SKM-1 (cell line): ENCODE measurements around the gene POLN.

Experiments used
- DNase-seq: peaks from one replicate; lab custom pipeline; 2025; ENCODE audit not compliant: unreplicated experiment; lab: John Stamatoyannopoulos, UW

POLN gene

DNA sequence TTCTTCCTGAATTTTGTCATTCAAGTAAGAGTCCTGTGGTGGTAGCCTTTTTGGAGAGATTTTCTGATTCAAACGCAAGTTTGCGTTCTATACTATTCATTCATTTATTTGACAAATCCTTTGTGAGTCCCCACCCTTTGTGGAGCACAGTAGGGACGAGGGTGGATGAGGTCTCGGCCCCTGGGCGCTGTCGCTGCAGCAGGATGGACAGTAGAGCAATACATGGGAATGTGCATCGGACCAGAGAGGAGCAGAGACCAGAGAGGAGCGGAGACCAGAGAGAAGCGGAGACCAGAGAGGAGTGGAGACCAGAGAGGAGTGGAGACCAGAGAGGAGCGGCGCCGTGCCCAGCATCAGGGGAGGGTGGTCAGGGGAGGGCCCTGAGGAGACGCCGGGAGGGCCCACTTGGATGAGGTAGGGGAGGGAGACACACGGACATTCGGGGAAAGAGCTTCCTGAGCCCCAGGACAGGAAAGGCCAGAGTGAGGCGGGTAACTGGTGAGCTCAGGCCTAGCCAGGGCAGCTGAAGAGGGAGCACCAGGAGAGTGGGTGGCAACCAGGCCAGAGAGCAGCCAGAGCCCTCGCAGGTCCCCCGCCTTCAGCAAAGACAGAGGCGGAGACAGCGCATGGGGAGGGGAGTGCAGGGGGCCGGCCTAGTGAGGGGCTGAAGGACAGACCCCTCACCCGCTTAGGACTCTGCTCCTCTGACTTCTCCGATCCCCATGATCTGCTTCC is 115.4 kb downstream of the POLN start:
- no peak for DNase-seq

DNA sequence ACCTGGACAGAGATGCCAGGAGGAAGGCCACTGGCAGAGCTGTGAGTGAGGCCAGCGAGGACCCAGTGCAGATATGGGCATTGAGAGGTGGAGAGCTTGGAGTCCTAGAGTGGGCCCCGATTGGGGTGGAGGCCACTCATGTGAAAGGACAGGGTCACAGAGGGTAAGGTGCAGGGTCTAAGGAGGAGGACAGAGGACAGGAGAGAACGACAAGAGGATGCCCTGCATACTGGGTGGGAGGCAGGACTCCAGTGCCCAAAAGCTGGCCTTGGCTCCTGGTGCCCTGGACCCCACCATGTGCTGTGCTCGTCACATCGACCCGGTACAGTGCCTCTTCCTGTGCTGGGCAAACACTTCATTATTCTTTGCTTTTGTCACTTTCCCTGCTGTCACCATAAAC is 116.1 kb downstream of the POLN start:
- DNase-seq: no peak

DNA sequence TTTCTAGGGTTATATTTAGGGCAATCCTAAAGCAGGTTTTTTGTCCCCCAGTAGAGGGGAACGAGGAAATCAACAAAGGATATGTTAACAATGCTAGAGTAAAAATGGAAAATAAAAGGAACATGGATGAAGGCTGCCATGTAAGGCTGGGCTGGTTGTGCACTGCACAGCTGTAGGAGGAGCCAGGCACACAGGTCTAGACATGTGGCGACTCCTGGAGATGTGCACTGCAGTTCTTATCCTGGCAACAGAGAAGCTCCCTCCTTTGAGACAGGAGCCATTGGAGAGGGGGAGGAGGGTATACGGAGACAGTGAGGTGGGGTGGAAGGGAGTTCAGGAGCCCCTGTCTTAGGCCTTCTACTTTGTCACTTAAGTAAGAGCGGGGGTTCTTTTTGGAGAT is 116.9 kb downstream of the POLN start:
- DNase-seq: no peak

DNA sequence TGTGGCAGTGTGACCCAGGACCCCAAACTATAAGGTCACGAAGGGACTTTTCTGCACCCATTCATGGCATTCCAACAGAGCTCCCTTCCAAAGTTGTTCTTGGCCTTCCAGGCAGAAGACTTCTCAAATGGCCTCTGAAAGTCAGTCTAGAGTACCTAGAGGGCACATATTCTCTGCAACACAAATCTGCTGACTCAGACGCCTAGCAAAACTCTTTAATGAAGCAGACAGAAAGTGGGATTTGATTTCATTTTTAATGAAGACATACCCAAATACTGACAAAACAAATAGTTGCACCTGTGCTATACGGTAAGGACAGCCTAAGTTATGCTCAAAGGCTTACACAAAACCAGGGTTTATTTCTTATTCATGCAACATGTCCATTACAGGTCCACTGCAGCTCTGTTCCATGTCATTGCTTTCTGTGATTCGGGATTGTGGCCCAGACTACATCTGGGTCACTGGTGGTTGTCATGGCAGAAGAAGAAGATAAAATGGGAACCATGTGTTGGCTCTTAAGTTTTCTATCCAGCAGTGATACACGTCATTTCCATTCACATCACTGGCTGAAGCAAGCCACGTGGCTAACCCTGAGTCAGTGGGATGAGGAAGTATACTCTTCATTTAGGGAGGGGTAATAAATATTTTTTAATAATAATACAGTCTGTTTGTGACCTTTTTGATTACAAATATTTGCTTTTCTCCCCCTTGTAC is 125.1 kb downstream of the POLN start:
- no peak for DNase-seq

DNA sequence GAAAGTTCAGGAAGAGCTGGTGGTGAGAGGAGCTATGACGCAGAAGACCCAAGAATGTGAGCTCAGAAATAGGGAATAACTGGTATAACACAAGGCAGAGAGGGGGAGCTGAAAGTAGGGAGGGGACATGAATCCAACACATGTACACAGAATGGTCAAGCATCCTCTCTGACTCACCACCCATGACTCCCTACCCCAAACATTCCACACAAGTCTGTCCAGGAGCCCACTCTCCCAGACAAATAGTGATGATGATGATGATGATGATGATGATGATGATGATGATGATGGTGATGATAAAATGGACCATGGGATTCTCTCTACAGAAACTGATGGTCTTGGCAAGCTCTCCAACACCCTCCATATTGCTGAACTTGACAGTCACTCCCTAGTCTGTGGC is 136.4 kb downstream of the POLN start:
- DNase-seq: no peak

DNA sequence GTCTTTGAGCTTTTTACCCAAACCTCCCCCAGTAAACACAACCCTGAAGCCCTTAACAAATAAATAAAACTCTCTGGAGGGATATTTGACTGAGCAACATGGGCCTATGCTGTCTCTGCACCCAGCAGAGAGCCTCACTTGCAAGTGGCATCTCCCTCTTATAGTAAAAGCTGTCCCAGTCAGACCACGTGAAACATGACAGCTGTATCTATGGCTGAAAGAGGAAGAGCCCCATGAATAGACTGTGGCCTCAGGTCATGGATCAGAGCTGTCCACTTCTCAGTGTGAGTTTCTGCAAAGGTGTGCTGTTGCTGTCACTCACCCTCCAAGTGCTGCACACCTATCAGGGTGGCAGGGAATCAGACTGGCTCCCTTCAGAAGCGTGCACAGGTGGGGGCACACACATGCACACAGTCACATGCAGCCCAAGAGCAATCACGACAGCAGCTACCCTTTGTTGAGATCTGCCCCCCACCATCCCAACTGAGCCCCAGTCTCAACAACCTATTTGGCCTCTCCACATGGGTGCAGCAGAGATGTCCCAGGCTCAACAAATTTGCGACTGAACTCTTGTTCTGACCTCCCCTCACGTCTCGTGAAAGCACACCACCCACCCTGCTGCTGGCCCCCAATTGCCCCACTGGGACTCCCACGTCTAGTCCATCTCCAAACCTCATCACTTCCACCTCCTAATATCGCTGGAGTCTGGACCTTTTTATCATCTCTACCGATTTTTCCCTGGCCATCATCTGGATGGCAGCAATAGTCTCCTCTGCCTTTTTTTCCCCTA is 137.2 kb downstream of the POLN start:
- no peak for DNase-seq

DNA sequence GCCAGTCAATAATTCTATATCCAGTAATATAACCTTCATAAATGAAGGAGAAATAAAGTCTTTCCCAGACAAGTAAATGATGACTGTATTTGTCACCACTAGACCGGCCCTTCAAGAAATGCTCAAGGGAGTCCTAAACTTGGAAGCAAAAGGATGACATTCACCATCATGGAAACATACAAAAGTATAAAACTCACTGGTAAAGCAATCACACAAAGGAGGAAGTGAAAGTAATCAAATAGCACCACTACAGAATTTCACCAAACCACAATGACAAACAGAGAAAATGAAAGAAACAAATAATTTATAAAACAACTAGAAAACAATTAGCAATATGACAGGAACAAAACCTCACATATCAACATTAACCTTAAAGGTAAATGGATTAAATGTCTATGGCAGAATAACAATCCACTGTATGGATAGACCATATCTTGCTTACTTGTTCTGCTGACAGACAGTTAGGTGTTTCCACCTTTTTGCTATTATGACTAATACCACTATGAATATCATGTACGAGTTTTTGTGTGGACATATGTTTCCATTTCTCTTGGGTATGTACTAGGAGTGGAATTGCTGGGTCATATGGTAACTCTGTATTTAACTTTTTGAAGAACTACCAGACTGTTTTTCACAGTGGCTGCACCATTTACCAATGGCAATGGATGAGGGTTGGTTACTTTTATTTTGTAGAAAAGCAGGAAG is 137.9 kb downstream of the POLN start:
- DNase-seq: no peak

DNA sequence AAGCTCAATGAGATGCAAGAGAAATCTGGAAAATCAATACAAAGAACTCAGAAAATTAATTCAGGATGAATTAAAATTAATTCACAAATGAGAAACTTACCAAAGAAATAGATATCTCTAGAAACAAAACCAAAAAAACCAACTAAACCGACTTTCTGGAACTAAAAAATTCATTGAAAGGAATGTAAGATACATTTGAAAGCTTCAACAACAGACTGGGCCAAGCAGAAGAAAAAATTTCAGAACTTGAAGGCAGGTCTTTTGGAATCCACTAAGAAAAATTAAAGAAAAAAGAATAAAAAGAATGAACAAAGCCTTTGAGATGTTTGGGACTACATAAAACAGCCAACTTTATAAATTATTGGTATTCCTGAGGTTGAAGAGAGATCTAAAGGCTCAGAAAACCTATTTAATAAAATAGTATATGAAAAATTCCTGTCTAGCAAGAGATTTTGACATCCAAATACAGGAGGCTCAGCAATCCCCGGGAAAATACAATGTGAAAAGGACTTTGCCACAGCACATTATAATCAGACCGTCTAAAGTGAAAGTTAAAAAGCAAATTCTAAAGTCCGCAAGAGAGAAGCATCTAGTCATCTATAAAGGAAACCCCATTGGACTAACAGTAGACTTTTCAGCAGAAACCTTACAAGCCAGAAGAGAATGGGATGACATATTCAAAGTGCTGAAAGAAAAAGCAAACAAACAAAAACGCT is 138.6 kb downstream of the POLN start:
- DNase-seq: no peak

DNA sequence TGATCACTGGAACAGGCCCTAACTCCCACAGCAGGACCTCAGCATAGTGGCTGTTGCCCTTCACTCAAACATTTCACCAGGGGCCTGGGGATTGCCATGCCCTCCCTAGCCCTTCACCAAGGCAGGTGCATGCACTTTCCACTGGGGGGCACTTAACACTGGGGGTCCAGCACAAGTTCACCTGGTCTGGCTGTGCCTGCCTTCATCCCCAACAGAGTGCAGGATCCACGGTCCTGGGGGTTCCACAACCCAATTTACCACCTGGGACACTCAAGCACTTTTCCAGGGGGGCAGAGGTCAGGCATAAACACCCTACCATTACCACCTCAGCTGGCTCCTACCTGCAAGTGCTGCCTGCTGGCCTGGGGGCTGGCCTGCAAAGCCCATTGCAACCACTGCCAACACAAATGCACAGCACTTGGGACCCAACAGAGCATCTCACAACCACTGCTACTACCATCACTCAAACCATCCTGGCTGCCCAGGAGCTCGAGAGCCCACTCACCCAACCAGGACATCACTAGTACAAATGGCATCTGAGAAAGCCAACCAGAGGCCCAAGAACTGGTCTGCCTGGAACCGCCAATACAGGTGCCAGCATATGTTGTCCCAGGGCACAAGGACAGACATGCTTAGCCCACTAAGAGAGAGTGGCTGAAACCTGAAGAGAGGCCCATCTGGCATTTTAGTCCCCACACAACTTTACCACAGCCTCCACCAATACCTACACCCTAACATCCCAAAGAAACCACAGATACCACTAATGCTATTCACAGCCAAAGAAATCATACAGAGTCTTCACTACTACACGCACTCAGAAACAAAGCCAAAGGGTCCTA is 139.7 kb downstream of the POLN start:
- DNase-seq: no peak

DNA sequence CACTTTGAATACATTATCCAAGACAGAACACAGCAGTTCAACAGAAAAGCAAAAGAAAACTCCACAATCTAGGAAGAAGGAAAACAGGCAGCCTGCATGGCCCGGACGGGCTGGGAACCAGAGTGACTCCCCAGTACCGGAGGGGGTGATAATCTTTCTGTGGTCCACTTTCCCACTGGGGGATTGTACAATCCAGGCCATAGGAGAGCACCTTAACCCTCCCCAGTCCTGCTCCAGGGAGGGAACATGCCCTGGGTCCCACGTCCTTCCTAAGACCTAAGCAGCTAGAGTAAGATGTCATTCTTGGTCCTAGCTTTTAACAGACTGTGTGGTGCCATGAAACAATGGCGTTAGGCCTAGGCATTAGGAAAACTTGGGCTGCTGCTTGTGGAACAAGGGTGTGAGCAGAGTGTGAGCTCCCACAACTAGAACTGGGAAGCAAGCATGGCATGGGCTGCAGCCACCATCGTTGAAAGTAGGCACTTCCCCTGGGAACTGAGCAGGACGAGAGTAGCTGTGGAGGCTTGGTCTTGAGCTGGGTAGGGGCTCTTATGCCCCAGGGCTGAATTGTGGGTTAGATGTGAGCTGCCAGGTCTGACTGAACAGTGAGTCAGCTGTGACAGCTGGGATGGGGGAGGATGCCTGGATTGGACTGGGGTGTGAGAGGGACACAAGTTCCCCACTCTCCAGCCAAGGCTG is 140.4 kb downstream of the POLN start:
- DNase-seq: no peak

DNA sequence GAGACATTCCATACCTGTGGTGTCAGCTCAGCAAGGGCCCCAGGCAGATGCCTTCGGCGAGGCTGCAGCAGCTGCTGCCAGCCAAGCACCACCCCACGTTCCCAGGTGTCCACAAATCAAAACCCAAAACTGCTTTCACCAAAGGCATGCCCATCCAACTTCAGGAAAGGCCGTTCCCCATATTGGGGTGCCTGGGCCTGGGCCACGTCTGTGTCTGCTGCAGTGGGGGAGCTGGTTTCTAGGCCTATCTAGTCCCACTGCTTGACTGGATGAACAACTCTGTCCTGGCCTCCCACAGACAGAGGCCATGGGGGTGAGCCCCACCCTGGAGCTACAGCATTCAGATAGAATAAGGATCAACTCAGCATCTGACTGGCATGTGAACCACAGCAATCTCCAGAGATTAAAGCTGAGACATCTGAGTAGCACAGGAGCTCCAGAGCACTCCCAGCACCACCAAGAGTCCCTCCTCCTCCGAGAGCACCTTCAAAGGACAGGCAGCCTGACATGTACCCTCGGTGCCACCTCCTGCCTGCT is 145.8 kb downstream of the POLN start:
- DNase-seq: no peak

DNA sequence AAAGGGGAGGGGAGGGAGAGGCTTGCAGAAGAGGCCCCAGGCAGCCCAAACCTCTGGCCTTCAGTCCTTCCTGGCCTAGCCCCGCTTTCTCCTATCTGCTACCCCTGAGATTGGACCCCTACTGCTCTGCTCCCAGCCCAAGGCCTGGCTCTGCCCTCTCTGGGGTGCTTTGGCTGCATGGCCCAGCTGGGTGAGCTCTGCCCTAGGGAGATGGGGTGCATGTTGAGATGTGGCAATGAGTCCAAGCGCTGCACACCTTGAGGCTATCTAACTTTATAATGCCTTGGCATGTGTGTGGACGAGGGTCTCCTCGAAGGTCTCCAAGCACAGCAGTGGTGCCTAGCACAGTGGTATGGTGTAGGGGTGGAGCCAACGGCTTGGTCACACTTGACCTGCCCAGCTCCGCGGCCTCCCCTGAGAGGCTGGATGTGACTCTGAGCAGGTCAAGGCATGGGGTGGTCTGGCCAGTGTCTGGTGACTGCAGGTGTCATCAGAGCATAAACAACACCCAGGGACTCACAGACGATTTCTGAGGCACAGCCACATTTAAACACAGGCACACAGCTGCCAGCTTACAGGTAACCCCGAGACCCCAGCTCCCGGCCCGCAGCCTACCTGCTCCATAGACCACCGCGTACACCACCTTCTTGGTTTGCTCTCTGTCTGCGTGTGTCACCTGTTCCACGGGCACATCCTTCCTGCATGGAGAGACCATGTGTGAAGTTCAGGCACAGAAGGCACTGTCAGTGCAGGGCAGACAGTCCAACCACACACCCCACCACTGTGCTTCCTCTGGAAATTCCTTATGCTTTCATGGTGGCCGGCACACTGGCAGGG is 146.5 kb downstream of the POLN start:
- DNase-seq: no peak

DNA sequence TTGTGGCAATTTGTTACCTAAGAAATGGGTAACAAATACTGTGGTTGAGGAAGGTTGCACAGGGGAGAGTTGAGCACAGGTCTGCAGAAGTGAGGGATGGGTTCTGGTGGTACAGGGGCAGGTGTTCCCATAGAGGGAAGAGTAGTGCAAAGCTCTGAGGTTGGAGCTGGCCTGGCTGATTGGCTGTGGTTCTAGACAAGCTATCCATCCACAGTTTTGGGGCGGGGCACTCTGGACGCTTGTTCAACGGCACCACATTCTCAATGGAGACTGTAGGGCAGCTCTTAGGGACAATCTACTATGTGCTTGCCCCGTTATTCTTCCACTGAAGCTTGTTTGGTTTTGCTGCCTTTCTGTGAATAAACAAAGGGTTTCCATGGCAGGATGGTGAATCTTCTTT is 147.4 kb downstream of the POLN start:
- no peak for DNase-seq

DNA sequence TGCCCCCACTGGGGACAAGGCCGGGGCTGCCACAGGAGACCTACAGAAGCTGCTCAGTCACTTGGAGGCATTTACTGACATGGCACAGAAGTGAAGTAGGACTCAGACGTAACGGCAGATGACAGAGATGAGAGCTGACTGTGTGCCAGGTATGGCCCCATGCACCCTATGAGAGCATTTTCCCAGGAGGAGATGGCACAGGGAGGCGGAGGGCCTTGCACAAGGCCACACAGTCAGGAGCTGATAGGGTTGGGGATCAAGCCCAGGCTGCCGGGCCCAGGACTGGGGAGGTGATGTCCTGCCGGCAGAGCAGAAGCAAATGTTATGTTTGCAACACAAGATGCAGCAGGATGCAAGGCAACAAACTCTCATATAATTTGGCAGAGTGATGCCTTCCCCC is 148.7 kb downstream of the POLN start:
- no peak for DNase-seq

DNA sequence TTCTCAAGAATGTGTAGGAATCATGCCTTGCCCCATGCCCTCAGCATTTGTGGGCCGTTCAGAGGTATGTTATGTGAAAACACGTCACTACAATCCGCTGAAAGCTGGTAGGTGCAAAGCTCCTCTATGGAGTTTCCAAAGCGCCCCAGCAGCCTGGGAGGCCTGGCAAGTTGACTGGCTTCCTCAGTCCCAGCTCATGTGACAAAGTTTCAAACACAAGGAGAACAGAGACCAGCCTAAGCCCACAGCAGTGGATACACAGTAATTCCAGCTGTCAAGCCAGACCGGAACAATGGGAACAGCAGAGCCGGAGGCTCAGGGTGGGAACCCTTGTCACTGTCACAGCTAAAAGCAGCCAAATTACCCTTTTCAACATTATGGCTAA is 149.3 kb downstream of the POLN start:
- no peak for DNase-seq

DNA sequence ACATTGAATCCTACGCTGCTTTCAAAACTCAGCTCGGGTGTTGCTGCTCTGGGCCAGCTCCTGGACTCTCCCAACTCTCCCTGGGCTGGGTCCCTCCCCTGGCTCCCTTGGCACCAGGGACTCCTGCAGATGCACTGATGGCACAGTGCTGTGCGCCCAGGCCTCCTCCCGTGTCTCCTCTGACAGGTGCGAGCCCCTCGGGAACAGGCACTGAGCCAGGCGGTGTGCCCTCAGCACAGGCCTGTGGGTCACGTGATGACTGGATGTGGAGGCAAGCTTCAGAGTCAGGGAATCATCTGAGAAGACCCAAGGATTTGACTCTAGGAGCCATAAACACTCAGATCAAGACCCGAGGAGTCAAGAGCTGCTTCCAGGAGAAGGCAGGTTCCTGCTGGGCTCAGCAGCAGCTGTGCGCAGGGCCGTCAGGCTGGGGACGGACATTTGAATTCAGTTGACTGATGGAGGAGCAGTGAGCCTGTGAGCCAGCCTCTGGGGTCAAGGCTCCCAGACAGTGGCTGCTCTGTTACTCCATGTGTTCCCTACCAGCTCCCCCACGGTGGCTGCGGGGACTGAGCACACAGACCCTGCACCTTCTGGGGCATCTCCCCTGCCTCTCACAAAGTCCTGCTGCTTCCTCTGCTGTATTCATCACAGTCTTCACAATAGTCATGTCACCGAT is 149.8 kb downstream of the POLN start:
- no peak for DNase-seq

DNA sequence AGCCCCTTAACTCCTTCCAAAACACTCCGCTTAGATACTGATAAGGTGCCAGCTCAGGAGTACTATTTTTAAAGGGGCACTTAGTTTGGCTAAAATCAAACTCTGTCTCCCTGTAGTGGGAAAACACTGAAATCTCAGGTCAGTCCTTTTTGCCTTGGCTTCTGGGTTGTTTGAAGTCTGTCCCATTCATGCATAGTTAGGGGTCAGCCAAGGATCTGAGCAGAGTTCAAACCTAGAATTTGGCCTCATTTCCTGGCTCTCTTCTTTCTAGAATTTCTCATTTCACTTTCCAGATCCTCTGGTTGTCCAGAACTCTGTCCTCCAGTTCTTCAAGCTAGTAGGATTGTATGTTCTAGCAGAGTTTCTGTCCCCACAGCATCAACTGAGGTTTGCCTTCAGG is 151.3 kb downstream of the POLN start:
- no peak for DNase-seq

DNA sequence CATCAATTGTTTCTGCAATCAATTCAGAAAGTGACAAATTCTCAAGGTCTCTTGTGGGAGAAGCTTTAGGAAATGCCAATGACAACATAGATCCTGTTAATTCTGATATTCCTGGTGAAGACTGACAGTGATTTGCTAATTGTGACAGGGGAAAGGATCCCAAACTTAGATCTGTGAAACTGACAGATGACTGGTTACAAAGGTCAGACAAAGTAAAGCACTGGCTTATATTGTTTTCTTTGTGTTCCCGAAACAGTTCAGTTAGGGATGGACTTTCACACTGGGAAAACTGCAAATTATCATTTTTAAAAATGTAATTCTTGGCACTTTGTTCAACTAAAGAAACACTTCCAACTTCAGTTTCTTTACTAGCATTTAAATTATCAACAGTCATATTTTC is 152.7 kb downstream of the POLN start:
- DNase-seq: no peak
